ENCODE data around the gene MYB. TPM values are rescaled to one million over a fixed set of nuclear protein-coding genes. Genes with fewer than 3 reads are reported as not detected.

The MYB gene
- total RNA-seq: 0.29 TPM in 1 of 2 replicates, not detected in the other

DNA sequence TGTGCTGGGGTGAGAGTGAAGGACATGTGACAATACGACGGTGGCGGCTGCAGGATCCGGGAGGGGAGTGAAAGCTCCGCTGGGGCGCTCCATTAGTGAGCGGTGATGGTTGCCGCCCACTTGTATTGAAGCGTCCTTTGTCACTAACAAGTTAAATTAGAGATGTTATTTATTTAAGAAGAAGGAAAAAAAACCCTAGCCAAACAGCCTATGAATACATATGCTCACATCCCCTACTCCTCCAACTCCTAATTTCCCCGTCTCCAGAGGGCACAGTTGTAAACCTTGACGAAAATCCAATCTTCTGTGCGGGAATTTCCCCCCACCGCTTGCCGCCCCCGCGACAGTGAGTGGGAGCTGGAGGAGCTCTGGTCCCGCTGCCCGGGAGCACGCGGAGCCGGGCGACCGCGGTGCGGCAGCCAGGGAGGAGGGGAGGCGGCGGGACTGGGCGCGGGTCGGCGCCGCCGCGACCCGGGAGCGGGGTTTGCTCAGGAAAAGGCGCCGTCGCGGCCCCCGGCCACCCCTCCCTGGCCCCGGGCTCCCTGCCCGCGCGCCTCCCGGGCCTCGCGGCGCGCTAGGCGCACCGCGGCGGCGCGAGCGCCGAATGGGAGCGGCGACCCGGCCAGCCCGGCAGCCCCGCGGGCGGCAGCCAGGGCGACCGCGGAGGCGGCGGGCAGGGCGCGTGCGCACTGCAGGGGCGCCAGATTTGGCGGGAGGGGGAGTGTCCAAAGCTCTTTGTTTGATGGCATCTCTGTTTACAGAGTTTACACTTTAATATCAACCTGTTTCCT, at the start of gene MYB:
Gene MYB (plus strand): TSS at position 767 of the 791 bp plus-strand sequence. CDS start 206 bp downstream, outside the sequence.

Other genes starting within 250 kb of the MYB start
- gene ALDH8A1, start 231.2 kb upstream of the MYB start, total RNA-seq: 0.33 and 2.0 TPM in 2 replicates
- 124 and 148 TPM in 2 replicates for gene HBS1L, start 126.5 kb upstream of the MYB start, total RNA-seq